Heart left ventricle (tissue), 16 donors: Measurements from ENCODE around the gene EML1. TPM values are rescaled to one million over a fixed set of nuclear protein-coding genes. Genes with fewer than 3 reads are reported as not detected.

Source experiments
- ATAC-seq, 4 donors: fragments of 200-7000 bp; cut with Tn5 transposase; one replicate each; pipeline ENCODE4 v1.9.1; 2020 to 2022; ENCODE audit warnings: moderate library complexity in 4 of 4, mild to moderate bottlenecking in 3 of 4, moderate number of reproducible peaks in 1 of 4
- DNase-seq, 5 donors: peaks; one replicate each; pipeline ENCODE4 v3.0.0-alpha.2; 2020
- H3K27ac ChIP-seq, 12 donors: fragments of 200-600 bp; sonication (generic) in 4 of 12; one replicate each; pipeline versions ENCODE4 v1.5.0 to v1.8.0; 2016 to 2022; ENCODE audit warnings: mild to moderate bottlenecking in 2 of 12
- H3K27me3 ChIP-seq, 9 donors: fragments of 200-600 bp; sonication (generic) in 2 of 9; one replicate each; pipeline versions ENCODE4 v1.5.1 to v1.8.0; 2016 to 2022; ENCODE audit warnings: mild to moderate bottlenecking in 3 of 9
- H3K36me3 ChIP-seq, 9 donors: fragments of 200-600 bp; sonication (generic) in 2 of 9; one replicate each; pipeline versions ENCODE4 v1.5.0 to v1.8.0; 2018 to 2022; ENCODE audit warnings: mild to moderate bottlenecking in 2 of 9
- H3K4me1 ChIP-seq, 12 donors: fragments of 200-600 bp; sonication (generic) in 4 of 12; one replicate each; pipeline versions ENCODE4 v1.5.0 to v1.8.0; 2016 to 2022; ENCODE audit warnings: mild to moderate bottlenecking in 3 of 12
- H3K4me3 ChIP-seq, 12 donors: fragments of 200-600 bp; sonication (generic) in 4 of 12; one replicate each; pipeline versions ENCODE4 v1.5.0 to v1.8.0; 2017 to 2022; ENCODE audit warnings: mild to moderate bottlenecking in 9 of 12, moderate library complexity in 4 of 12
- H3K9me3 ChIP-seq, 12 donors: fragments of 200-600 bp; sonication (generic) in 4 of 12; one replicate each; pipeline versions ENCODE4 v1.5.0 to v1.8.0; 2016 to 2022; ENCODE audit warnings: mild to moderate bottlenecking in 1 of 12
- POLR2A ChIP-seq, 2 donors: fragments of 450-650 bp; IDR thresholded peaks; one replicate each; pipeline ENCODE4 v1.6.1; 2017; ENCODE audit warnings: antibody characterized with exemption in 2 of 2, mild to moderate bottlenecking in 2 of 2, moderate library complexity in 2 of 2
- WGBS, 4 donors: extraction: QIAGEN DNeasy Blood & Tissue Kit in 2 of 4; methylation state at CpG; one replicate each; pipeline versions ENCODE4 v1.1.5 to v1.1.7; 2013 to 2018; 5-methylcytosine and 5-hydroxymethylcytosine counted together
- intact Hi-C, 10 donors: fragments of 100-400 bp; cut with DNase I; formaldehyde crosslinking; loops; one replicate each; pipeline versions ENCODE4 v1.11.1 to v1.14.2; 2022
- polyA plus RNA-seq, 2 donors: library from polyadenylated mRNA; stranded (reverse); fragments of 200-250 nt; gene quantifications; one replicate each; pipeline ENCODE4 v1.2.3, GENCODE V29; 2013
- total RNA-seq, 9 donors: library from RNA; depleted of rRNA in 2 of 9; stranded (reverse); fragments of >200 nt in 2 of 9; fragmentation: NEBNext Ultra II Directional in 3 of 9; extraction: Animal tissue kit (Norgen Biotek cat#: 25700) in 3 of 9; gene quantifications; one replicate each; pipeline versions ENCODE4 v1.1.0 to v1.2.4, GENCODE V29; 2016 to 2023
- TF ChIP-seq, protein P1 (sequence below), 12 donors: fragments of 200-600 bp; sonication (generic) in 4 of 12; IDR thresholded peaks; one replicate each; pipeline versions ENCODE4 v1.5.0 to v1.8.0; 2018 to 2022; ENCODE audit warnings: antibody characterized with exemption in 12 of 12, mild to moderate bottlenecking in 5 of 12
- donor health status: ischemic (EF 13 %, LVEDD 7.1; RV severe dilation, severe dysfunction).
- donor health status: healthy with polysubstance abuse.
- donor health status: DM: no; HTN: yes; CAD: no.
- donor health status: DM: no; HTN: no; CAD: no.
- donor health status: ischemic (EF 25% LVEDD 6.9; RV normal size, moderate dysfunction).
- donor health status: ischemic (EF 25% LVEDD 5.7; RV mildly dilated, moderate dysfunction).
- donor health status: healthy.
- donor health status: DM: yes; HTN: yes; CAD: no.
- donor health status: ischemic (EF 35%, LVEDD 5.7; RV mildly dilated, moderate dysfunction).
- donor health status: nonischemic (EF 11% LVEDD 7.7; RV severe dilation, severe dysfunction).
- donor health status: DM: yes; HTN: yes; CAD: no.
- donor health status: PGD.
- donor health status: ischemic (EF 29% LVEDD 5.4; RV normal size, mild dysfunction).
- donor health status: nonischemic (EF 23%, LVEDD 6.1; RV moderate dilation, normal function).

The EML1 gene
- total and polyA plus RNA-seq, 11 donors = 7.4 to 49.7 (median 39.3) TPM

DNA sequence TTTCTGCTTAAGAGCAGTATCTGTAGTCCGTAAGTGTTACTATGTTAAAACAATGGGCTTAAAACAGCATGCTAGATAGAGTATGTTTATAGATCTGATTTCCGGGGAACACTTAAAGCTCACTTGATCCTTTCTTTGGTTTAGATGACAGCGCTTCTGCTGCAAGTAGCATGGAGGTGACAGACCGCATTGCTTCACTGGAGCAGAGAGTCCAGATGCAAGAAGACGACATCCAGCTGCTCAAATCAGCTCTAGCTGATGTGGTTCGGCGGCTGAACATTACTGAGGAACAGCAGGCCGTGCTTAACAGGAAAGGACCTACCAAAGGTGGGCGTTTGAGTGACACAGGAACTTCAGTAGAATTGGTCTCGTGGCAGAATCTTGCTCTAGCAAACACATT lies 57.5 kb downstream of the EML1 start:
- ATAC-seq = peak in 1 of 4 donors; percentile 47
- H3K36me3 ChIP-seq = peaks cover 0 to 29% (median 6%) of the 10 kb centered on the region in 9 donors
- H3K9me3 ChIP-seq = peaks cover 0 to 26% (median 11%) of the 10 kb centered on the region in 12 donors
- H3K27ac ChIP-seq = no peak overlapping the region
- no peaks in the 10 kb centered on the region for H3K27me3 ChIP-seq
- TF ChIP-seq, protein P1, sequence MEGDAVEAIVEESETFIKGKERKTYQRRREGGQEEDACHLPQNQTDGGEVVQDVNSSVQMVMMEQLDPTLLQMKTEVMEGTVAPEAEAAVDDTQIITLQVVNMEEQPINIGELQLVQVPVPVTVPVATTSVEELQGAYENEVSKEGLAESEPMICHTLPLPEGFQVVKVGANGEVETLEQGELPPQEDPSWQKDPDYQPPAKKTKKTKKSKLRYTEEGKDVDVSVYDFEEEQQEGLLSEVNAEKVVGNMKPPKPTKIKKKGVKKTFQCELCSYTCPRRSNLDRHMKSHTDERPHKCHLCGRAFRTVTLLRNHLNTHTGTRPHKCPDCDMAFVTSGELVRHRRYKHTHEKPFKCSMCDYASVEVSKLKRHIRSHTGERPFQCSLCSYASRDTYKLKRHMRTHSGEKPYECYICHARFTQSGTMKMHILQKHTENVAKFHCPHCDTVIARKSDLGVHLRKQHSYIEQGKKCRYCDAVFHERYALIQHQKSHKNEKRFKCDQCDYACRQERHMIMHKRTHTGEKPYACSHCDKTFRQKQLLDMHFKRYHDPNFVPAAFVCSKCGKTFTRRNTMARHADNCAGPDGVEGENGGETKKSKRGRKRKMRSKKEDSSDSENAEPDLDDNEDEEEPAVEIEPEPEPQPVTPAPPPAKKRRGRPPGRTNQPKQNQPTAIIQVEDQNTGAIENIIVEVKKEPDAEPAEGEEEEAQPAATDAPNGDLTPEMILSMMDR (IDR thresholded peaks at IDR 0.05) = no peak
- TF ChIP-seq POLR2A (IDR thresholded peaks at IDR 0.05) = no peak
- DNase-seq = no peak
- H3K4me1 ChIP-seq = peaks cover 0 to 11% (median 4%) of the 10 kb centered on the region in 12 donors
- intact Hi-C loops = no loop called here
- no peak overlapping the region for H3K4me3 ChIP-seq
- 75 to 88% (median 78%) methylated on average over 10 of the region's 10 CpGs for WGBS, 4 donors

DNA sequence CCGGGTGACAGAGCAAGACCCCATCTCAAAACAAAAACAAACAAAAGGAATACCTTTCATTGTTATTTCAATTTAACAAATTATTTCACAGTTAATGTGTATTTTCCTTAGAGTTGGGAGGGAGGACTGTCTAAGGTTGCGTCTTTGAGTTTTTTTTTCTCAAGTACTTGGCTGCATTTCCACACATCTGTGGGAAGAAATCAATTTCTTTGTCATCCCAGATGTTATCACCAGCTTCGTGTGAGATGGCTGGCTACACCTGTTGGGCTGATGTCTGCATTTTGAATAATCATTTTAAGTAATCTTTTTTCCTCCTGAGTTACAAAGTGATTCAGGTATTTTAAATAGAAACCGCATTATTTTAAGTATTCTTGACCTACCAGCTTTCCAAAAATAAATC lies 59.4 kb downstream of the EML1 start:
- Histone ChIP-seq H3K4me1 (peaks cover 0 to 11% (median 4%) of the 10 kb centered on the region in 12 donors), H3K27me3 (no peaks in the 10 kb centered on the region), H3K4me3 (no peak overlapping the region), H3K9me3 (peaks cover 0 to 10% (median 0%) of the 10 kb centered on the region in 12 donors), H3K27ac (no peak overlapping the region), H3K36me3 (peaks cover 0 to 29% (median 6%) of the 10 kb centered on the region in 9 donors)
- no peak for ATAC-seq
- no peak for TF ChIP-seq POLR2A (IDR thresholded peaks at IDR 0.05)
- TF ChIP-seq, protein P1 (IDR thresholded peaks at IDR 0.05) = no peak
- no peak for DNase-seq
- WGBS, 4 donors = 60 to 70% (median 64%) methylated on average over 4 of the region's 4 CpGs
- intact Hi-C loops = no loop called here

- Histone ChIP-seq H3K27ac (no peak overlapping the region), H3K4me3 (no peak overlapping the region), H3K9me3 (peaks cover 0 to 3% (median 0%) of the 10 kb centered on the region in 12 donors), H3K36me3 (peaks cover 0 to 29% (median 6%) of the 10 kb centered on the region in 9 donors), H3K4me1 (peaks cover 0 to 11% (median 4%) of the 10 kb centered on the region in 12 donors), H3K27me3 (no peaks in the 10 kb centered on the region)
- DNase-seq (peak in 4 of 5 donors; percentile 18 to 66 (median 44)), ATAC-seq (peak; percentile 73 to 86 (median 81))
- intact Hi-C loops = no loop called here
- WGBS, 4 donors = 32 to 40% (median 34%) methylated on average over 5 of the region's 5 CpGs
- TF ChIP-seq POLR2A (IDR thresholded peaks at IDR 0.05) = no peak
- TF ChIP-seq, protein P1 (IDR thresholded peaks at IDR 0.05) = no peak
These were observed 60.0 kb downstream of the EML1 start for GRCh38 chr14:99853206-99853605.

DNA sequence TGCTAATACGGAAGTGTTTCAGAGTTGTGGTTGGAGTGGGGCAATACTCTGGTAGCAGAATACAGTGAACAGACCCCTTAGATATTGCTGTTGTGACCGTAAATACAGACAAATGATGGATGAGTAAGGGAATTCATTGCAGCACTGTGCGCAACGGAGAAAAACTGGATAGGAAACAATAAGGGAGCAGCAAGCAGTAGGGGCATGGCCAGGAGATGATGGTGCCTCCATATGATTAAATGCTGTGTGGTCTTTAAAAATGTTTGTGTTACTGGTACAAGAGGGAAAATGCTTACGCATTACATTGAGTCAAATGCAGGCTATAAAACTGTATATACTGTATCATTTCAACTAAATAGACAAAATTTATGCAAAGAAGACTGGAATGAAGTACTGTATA lies 61.6 kb downstream of the EML1 start:
- WGBS, 4 donors = 82 to 96% (median 92%) methylated on average over 5 of the region's 5 CpGs
- H3K27me3 ChIP-seq = no peaks in the 10 kb centered on the region
- H3K4me1 ChIP-seq = peaks cover 0 to 11% (median 4%) of the 10 kb centered on the region in 12 donors
- intact Hi-C loops = no loop called here
- H3K4me3 ChIP-seq = no peak overlapping the region
- no peak for ATAC-seq
- H3K36me3 ChIP-seq = peaks cover 0 to 29% (median 6%) of the 10 kb centered on the region in 9 donors
- no peak for DNase-seq
- H3K9me3 ChIP-seq = no peaks in the 10 kb centered on the region
- TF ChIP-seq, protein P1 (IDR thresholded peaks at IDR 0.05) = no peak
- no peak for TF ChIP-seq POLR2A (IDR thresholded peaks at IDR 0.05)
- H3K27ac ChIP-seq = no peak overlapping the region
